ENCODE measurements around the gene GSN. TPM values are rescaled to one million over a fixed set of nuclear protein-coding genes. Genes with fewer than 3 reads are reported as not detected.

The GSN gene
- total and polyA plus RNA-seq, 2 of the 8 experiments (the other 6 are each of a cell fraction or from before 2014, with no cell fraction given) = 52.3 to 94.5 TPM

DNA sequence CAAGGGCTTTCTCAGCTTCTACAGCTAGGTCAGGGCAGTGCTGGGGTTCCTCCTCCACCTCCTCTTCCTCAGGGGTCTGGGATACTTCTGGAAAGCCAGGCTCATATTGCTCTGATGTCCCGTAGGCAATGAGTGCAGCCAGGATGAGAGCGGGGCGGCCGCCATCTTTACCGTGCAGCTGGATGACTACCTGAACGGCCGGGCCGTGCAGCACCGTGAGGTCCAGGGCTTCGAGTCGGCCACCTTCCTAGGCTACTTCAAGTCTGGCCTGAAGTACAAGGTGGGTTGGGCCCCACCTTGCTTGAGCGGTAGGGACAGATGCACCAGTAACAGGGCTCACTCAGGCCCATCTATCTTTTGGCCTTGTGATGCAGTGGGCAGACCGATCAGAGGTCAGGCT is 34.8 kb downstream of the GSN start:
- H3K79me1 ChIP-seq (ENCODE audit: low read depth, low read length) = no peaks in the 10 kb centered on the region
- no peak overlapping the region for H2BK5ac ChIP-seq (ENCODE audit: low read depth, low read length)
- no peaks in the 10 kb centered on the region for H3K9me3 ChIP-seq (ENCODE audit: insufficient read depth in 2 of 2, low read depth in 1 of 2, low read length in 1 of 2)
- no peak overlapping the region for H3K4me2 ChIP-seq (ENCODE audit: insufficient read depth in 1 of 2, low read depth in 2 of 2, low read length in 2 of 2)
- peaks cover 3 to 7% of the 10 kb centered on the region in 2 experiments for H4K20me1 ChIP-seq (replicated peaks in 1 of 2; ENCODE audit: control insufficient read depth in 1 of 2, insufficient read depth in 2 of 2, low read length in 2 of 2)
- no peak overlapping the region for H3K18ac ChIP-seq (ENCODE audit: extremely low read depth, low read length)
- WGBS, 2 experiments (ENCODE audit: extremely low coverage in 1 of 2, insufficient coverage in 1 of 2, insufficient read length in 1 of 2, insufficient replicate concordance in 2 of 2, low coverage in 1 of 2, low lambda C conversion rate in 2 of 2, missing lambda C conversion rate in 1 of 2) = 92% methylated on average over 13 of the region's 13 CpGs; no CpG with 5 or more reads in 1 of the 2 experiments
- TF ChIP-seq CHD1 (IDR thresholded peaks at IDR 0.05; ENCODE audit: low read depth, low read length) = no peak
- TF ChIP-seq CEBPB (IDR thresholded peaks at IDR 0.05; ENCODE audit: low read depth, low read length) = no peak
- no peak for TF ChIP-seq SRF (IDR thresholded peaks at IDR 0.05; ENCODE audit: low read depth, low read length)
- TF ChIP-seq SIN3A (conservative IDR thresholded peaks at IDR 0.05 in 1 of 2, IDR thresholded peaks at IDR 0.05 in 1 of 2; ENCODE audit: low read depth in 1 of 2, low read length in 2 of 2) = no peak
- TF ChIP-seq RBBP5 (IDR thresholded peaks at IDR 0.05; ENCODE audit: borderline replicate concordance, low read depth, low read length) = no peak
- no peak for TF ChIP-seq SP2 (IDR thresholded peaks at IDR 0.05; ENCODE audit: low read length)
- TF ChIP-seq SIRT6 (IDR thresholded peaks at IDR 0.05; ENCODE audit: low read length) = no peak
- no peak for TF ChIP-seq POU5F1 (IDR thresholded peaks at IDR 0.05; ENCODE audit: low read depth, low read length)
- no peak for TF ChIP-seq SP4 (IDR thresholded peaks at IDR 0.05; ENCODE audit: low read length)
- TF ChIP-seq EGR1 (IDR thresholded peaks at IDR 0.05; ENCODE audit: borderline replicate concordance, low read depth, low read length) = no peak
- no peak for TF ChIP-seq JUN (IDR thresholded peaks at IDR 0.05; ENCODE audit: low read depth, low read length)
- TF ChIP-seq, protein P1, sequence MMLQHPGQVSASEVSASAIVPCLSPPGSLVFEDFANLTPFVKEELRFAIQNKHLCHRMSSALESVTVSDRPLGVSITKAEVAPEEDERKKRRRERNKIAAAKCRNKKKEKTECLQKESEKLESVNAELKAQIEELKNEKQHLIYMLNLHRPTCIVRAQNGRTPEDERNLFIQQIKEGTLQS (IDR thresholded peaks at IDR 0.05; ENCODE audit: insufficient read depth, low read depth, low read length) = no peak
- no peak for TF ChIP-seq KDM5A (IDR thresholded peaks at IDR 0.05; ENCODE audit: low read length)
- no peak for TF ChIP-seq BCL11A (IDR thresholded peaks at IDR 0.05; ENCODE audit: low read depth in 2 of 2, low read length in 2 of 2)
- TF ChIP-seq SAP30 (IDR thresholded peaks at IDR 0.05; ENCODE audit: insufficient read depth, insufficient replicate concordance, low read length) = no peak
- H2AK5ac ChIP-seq (ENCODE audit: low read depth, low read length) = peak overlapping the region; percentile 39; the same call in 1 of the 2 replicates
- no peak overlapping the region for H3K4ac ChIP-seq (replicated peaks; ENCODE audit: insufficient read length, low read depth, low read length)
- H2BK15ac ChIP-seq (ENCODE audit: low read length) = no peak overlapping the region
- no peaks in the 10 kb centered on the region for H3K79me2 ChIP-seq (ENCODE audit: control insufficient read depth in 1 of 2, insufficient read depth in 2 of 2, low read length in 2 of 2)
- H3K56ac ChIP-seq (replicated peaks; ENCODE audit: insufficient read length, low read depth, low read length) = no peak overlapping the region
- H2AFZ ChIP-seq (ENCODE audit: low read length) = no peak overlapping the region
- no peak overlapping the region for H4K8ac ChIP-seq (ENCODE audit: extremely low read depth, insufficient read depth, low read length)
- H4K5ac ChIP-seq (ENCODE audit: insufficient read length, low read depth, low read length) = no peak overlapping the region
- H3K23ac ChIP-seq (ENCODE audit: insufficient read length) = no peak overlapping the region
- no peak overlapping the region for H2BK120ac ChIP-seq (replicated peaks; ENCODE audit: low read depth, low read length)
- no peaks in the 10 kb centered on the region; a peak in 2 of 8 replicates for H3K36me3 ChIP-seq (ENCODE audit: control insufficient read depth in 2 of 4, insufficient read depth in 4 of 4, low read length in 3 of 4)
- POLR2A ChIA-PET (ENCODE audit: partially characterized antibody) = no interaction called here
- H3K23me2 ChIP-seq (ENCODE audit: low read depth, low read length) = peaks cover 9% of the 10 kb centered on the region; the same call in 1 of the 2 replicates
- H3K14ac ChIP-seq (ENCODE audit: insufficient read length) = no peak overlapping the region
- no peak overlapping the region for H2BK12ac ChIP-seq (ENCODE audit: low read depth, low read length)
- CTCF ChIA-PET (ENCODE audit: partially characterized antibody) = interaction anchor here (1.4 to 3.7 kb wide), 3 partner anchors 17 to 89 kb away, joined by 7 to 22 read pairs (median 11); no protein-coding TSS in a partner anchor
- H3K4me1 ChIP-seq (replicated peaks in 1 of 4; ENCODE audit: control insufficient read depth in 3 of 4, insufficient read depth in 4 of 4, low read length in 3 of 4) = peaks cover 6 to 24% (median 15%) of the 10 kb centered on the region in 4 experiments
- H4K91ac ChIP-seq (replicated peaks; ENCODE audit: insufficient read length, low read length) = no peak overlapping the region
- DNase-seq (ENCODE audit: low read depth in 1 of 2, low spot score in 2 of 2) (no peak), FAIRE-seq (no peak)
- no peak overlapping the region for H3K9ac ChIP-seq (replicated peaks in 1 of 4; ENCODE audit: extremely low read depth in 1 of 4, low read depth in 3 of 4, low read length in 3 of 4)
- no peak overlapping the region for H3K4me3 ChIP-seq (ENCODE audit: extremely low read depth in 1 of 4, insufficient read depth in 2 of 4, low read depth in 3 of 4, low read length in 4 of 4)
- no peak overlapping the region for H3K27ac ChIP-seq (ENCODE audit: low read depth, low read length)
- peaks cover 5 to 20% (median 14%) of the 10 kb centered on the region in 4 experiments for H3K27me3 ChIP-seq (replicated peaks in 1 of 4; ENCODE audit: control insufficient read depth in 3 of 4, extremely low read depth in 1 of 4, insufficient read depth in 3 of 4, low read length in 3 of 4)
- no peak overlapping the region for H2BK20ac ChIP-seq (ENCODE audit: low read length)

Data from H1 (cell line).